Mucosa of descending colon (tissue), 3 donors: ENCODE measurements around the gene NT5DC1. TPM values are rescaled to one million over a fixed set of nuclear protein-coding genes. Genes with fewer than 3 reads are reported as not detected.

Experiments
- ATAC-seq: fragments of 200-7000 bp; cut with Tn5 transposase; one replicate; pipeline ENCODE4 v1.9.1; 2020; ENCODE audit warnings: mild to moderate bottlenecking, moderate library complexity
- DNase-seq, 3 donors: peaks; one replicate each; pipeline ENCODE4 v3.0.0-alpha.2; 2020
- H3K36me3 ChIP-seq: fragments of 200-600 bp; one replicate; pipeline ENCODE4 v1.8.0; 2021; ENCODE audit warnings: low read depth, mild to moderate bottlenecking
- H3K4me1 ChIP-seq: fragments of 200-600 bp; one replicate; pipeline ENCODE4 v1.8.0; 2021; ENCODE audit warnings: low read depth, mild to moderate bottlenecking
- H3K4me3 ChIP-seq: fragments of 200-600 bp; one replicate; pipeline ENCODE4 v1.8.0; 2021; ENCODE audit warnings: mild to moderate bottlenecking
- H3K9me3 ChIP-seq: fragments of 200-600 bp; one replicate; pipeline ENCODE4 v1.8.0; 2021; ENCODE audit warnings: mild to moderate bottlenecking
- CTCF ChIP-seq: fragments of 200-600 bp; IDR thresholded peaks from one replicate; pipeline ENCODE4 v1.8.0; 2022; ENCODE audit warnings: antibody characterized with exemption, mild to moderate bottlenecking
- intact Hi-C, 2 donors: fragments of 100-400 bp; cut with DNase I in 1 of 2; cut with micrococcal nuclease in 1 of 2; formaldehyde crosslinking; loops; one replicate each; pipeline versions ENCODE4 v1.11.0 to v1.11.1; 2022; cut with DNase I, micrococcal nuclease
- total RNA-seq, 3 donors: library from RNA; stranded (reverse); fragmentation: NEBNext Ultra II Directional in 2 of 3; extraction: Animal tissue kit (Norgen Biotek cat#: 25700) in 2 of 3; gene quantifications; one replicate each; pipeline versions ENCODE4 v1.2.1 to v1.2.4, GENCODE V29; 2021 to 2023
- donor health status: DM: no; HTN: no; CAD: no; lungs with moderate emphysema.
- donor health status: DM: no; HTN: no; CAD: no.
- donor health status: DM: no; HTN: yes; CAD: no.

The NT5DC1 gene
- total RNA-seq, 3 donors from 2014 or later, result 32.6 to 49.6 (median 43.2) TPM

GRCh38 chr6:116139917-116140316, 39.3 kb downstream of the NT5DC1 start:
- no peaks in the 10 kb centered on the region for H3K9me3 ChIP-seq
- intact Hi-C loops, result no loop called here
- DNase-seq (peak in 1 of 3 donors; percentile 4), ATAC-seq (no peak)
- TF ChIP-seq CTCF, result no peak
- no peaks in the 10 kb centered on the region for H3K4me1 ChIP-seq
- H3K4me3 ChIP-seq, result no peak overlapping the region
- H3K36me3 ChIP-seq, result no peaks in the 10 kb centered on the region

GRCh38 chr6:116144605-116145004, 44.0 kb downstream of the NT5DC1 start:
- no peak overlapping the region for H3K4me3 ChIP-seq
- intact Hi-C loops, result no loop called here
- no peak for ATAC-seq
- DNase-seq, result no peak
- H3K4me1 ChIP-seq, result no peaks in the 10 kb centered on the region
- H3K36me3 ChIP-seq, result no peaks in the 10 kb centered on the region
- H3K9me3 ChIP-seq, result no peaks in the 10 kb centered on the region
- no peak for TF ChIP-seq CTCF

GRCh38 chr6:116145803-116146675, 45.4 kb downstream of the NT5DC1 start:
- no peaks in the 10 kb centered on the region for H3K9me3 ChIP-seq
- no peaks in the 10 kb centered on the region for H3K36me3 ChIP-seq
- no peaks in the 10 kb centered on the region for H3K4me1 ChIP-seq
- DNase-seq, result no peak
- H3K4me3 ChIP-seq, result no peak overlapping the region
- TF ChIP-seq CTCF, result no peak
- intact Hi-C loops, result no loop called here
- ATAC-seq, result no peak

GRCh38 chr6:116152620-116153019, 52.0 kb downstream of the NT5DC1 start:
- ATAC-seq (peak; percentile 86), DNase-seq (no peak)
- no peak overlapping the region for H3K4me3 ChIP-seq
- H3K9me3 ChIP-seq, result no peaks in the 10 kb centered on the region
- H3K4me1 ChIP-seq, result no peaks in the 10 kb centered on the region
- no peak for TF ChIP-seq CTCF
- intact Hi-C loops, result no loop called here
- H3K36me3 ChIP-seq, result no peaks in the 10 kb centered on the region

GRCh38 chr6:116154887-116155286, 54.2 kb downstream of the NT5DC1 start:
- no peak overlapping the region for H3K4me3 ChIP-seq
- H3K4me1 ChIP-seq, result no peaks in the 10 kb centered on the region
- no peaks in the 10 kb centered on the region for H3K9me3 ChIP-seq
- TF ChIP-seq CTCF, result no peak
- H3K36me3 ChIP-seq, result no peaks in the 10 kb centered on the region
- no peak for ATAC-seq
- no peak for DNase-seq
- intact Hi-C loops, result no loop called here
